GM12892 (cell line): ENCODE data around the gene RMND5A.
"Not testable (repeated sequence)": the region's sequence is repeated elsewhere in the genome, so short reads cannot be mapped to it uniquely, and the experiment has no call there.

Experiments used
- POLR2A ChIP-seq: IDR thresholded peaks from 2 replicates; pipeline ENCODE4 v1.6.1; 2011; ENCODE audit warnings: low read depth, low read length, control low read depth
- POLR2AphosphoS5 ChIP-seq: IDR thresholded peaks from 2 replicates; pipeline ENCODE4 v1.6.1; 2011; ENCODE audit warnings: low read depth, low read length, control low read depth
- TAF1 ChIP-seq: IDR thresholded peaks from 2 replicates; pipeline ENCODE4 v1.6.1; 2011; ENCODE audit warnings: low read depth, mild to moderate bottlenecking, control low read depth, low read length, borderline replicate concordance

- not testable (repeated sequence) for TF ChIP-seq POLR2A, POLR2AphosphoS5, TAF1
These were observed 13.4 kb downstream of the RMND5A start for GRCh38 chr2:86733528-86733927.
